Mucosa of descending colon (tissue), 3 donors: Measurements from ENCODE around the gene RRP9. TPM values are rescaled to one million over a fixed set of nuclear protein-coding genes. Genes with fewer than 3 reads are reported as not detected.
A peak's percentile ranks its signal among the peaks of the same experiment; 100 is the strongest.

Experiments
- ATAC-seq: fragments of 200-7000 bp; cut with Tn5 transposase; one replicate; pipeline ENCODE4 v1.9.1; 2020; ENCODE audit warnings: mild to moderate bottlenecking, moderate library complexity
- DNase-seq, 3 donors: peaks; one replicate each; pipeline ENCODE4 v3.0.0-alpha.2; 2020
- H3K36me3 ChIP-seq: fragments of 200-600 bp; one replicate; pipeline ENCODE4 v1.8.0; 2021; ENCODE audit warnings: low read depth, mild to moderate bottlenecking
- H3K4me1 ChIP-seq: fragments of 200-600 bp; one replicate; pipeline ENCODE4 v1.8.0; 2021; ENCODE audit warnings: low read depth, mild to moderate bottlenecking
- H3K4me3 ChIP-seq: fragments of 200-600 bp; one replicate; pipeline ENCODE4 v1.8.0; 2021; ENCODE audit warnings: mild to moderate bottlenecking
- H3K9me3 ChIP-seq: fragments of 200-600 bp; one replicate; pipeline ENCODE4 v1.8.0; 2021; ENCODE audit warnings: mild to moderate bottlenecking
- CTCF ChIP-seq: fragments of 200-600 bp; IDR thresholded peaks from one replicate; pipeline ENCODE4 v1.8.0; 2022; ENCODE audit warnings: antibody characterized with exemption, mild to moderate bottlenecking
- intact Hi-C, 2 donors: fragments of 100-400 bp; cut with DNase I in 1 of 2; cut with micrococcal nuclease in 1 of 2; formaldehyde crosslinking; loops; one replicate each; pipeline versions ENCODE4 v1.11.0 to v1.11.1; 2022; cut with DNase I, micrococcal nuclease
- total RNA-seq, 3 donors: library from RNA; stranded (reverse); fragmentation: NEBNext Ultra II Directional in 2 of 3; extraction: Animal tissue kit (Norgen Biotek cat#: 25700) in 2 of 3; gene quantifications; one replicate each; pipeline versions ENCODE4 v1.2.1 to v1.2.4, GENCODE V29; 2021 to 2023
- donor health status: DM: no; HTN: no; CAD: no; lungs with moderate emphysema.
- donor health status: DM: no; HTN: no; CAD: no.
- donor health status: DM: no; HTN: yes; CAD: no.

The RRP9 gene
- total RNA-seq, 3 donors from 2014 or later = 11.9 to 15.7 (median 15.3) TPM

- TF ChIP-seq CTCF = no peak
- ATAC-seq (no peak), DNase-seq (no peak)
- intact Hi-C loops = no loop called here
- Histone ChIP-seq H3K9me3 (no peaks in the 10 kb centered on the region), H3K36me3 (peaks cover 5% of the 10 kb centered on the region), H3K4me1 (peaks cover 18% of the 10 kb centered on the region), H3K4me3 (no peak overlapping the region)
Measured at GRCh38 chr3:51945031-51945840, 3.5 kb upstream of the RRP9 start.

GRCh38 chr3:51944451-51945021 lies 2.8 kb upstream of the RRP9 start:
- no peak for ATAC-seq
- H3K4me1 ChIP-seq = peaks cover 22% of the 10 kb centered on the region
- intact Hi-C loops = no loop called here
- peaks cover 5% of the 10 kb centered on the region for H3K36me3 ChIP-seq
- TF ChIP-seq CTCF = no peak
- no peak overlapping the region for H3K4me3 ChIP-seq
- H3K9me3 ChIP-seq = no peaks in the 10 kb centered on the region
- no peak for DNase-seq

GRCh38 chr3:51943451-51944391 lies 2.0 kb upstream of the RRP9 start:
- no peak for DNase-seq
- no peak overlapping the region for H3K4me3 ChIP-seq
- peaks cover 5% of the 10 kb centered on the region for H3K36me3 ChIP-seq
- ATAC-seq = no peak
- no peaks in the 10 kb centered on the region for H3K9me3 ChIP-seq
- H3K4me1 ChIP-seq = peaks cover 22% of the 10 kb centered on the region
- no peak for TF ChIP-seq CTCF
- intact Hi-C loops = no loop called here

- peaks cover 5% of the 10 kb centered on the region for H3K36me3 ChIP-seq
- TF ChIP-seq CTCF = no peak
- peaks cover 22% of the 10 kb centered on the region for H3K4me1 ChIP-seq
- peak overlapping the region; percentile 72 for H3K4me3 ChIP-seq
- intact Hi-C loops = no loop called here
- DNase-seq = peak; percentile 69 to 83 (median 80)
- H3K9me3 ChIP-seq = no peaks in the 10 kb centered on the region
- ATAC-seq = peak; percentile 63
Measured at GRCh38 chr3:51942603-51943450, 1.1 kb upstream of the RRP9 start.

- peak overlapping the region; percentile 72 for H3K4me3 ChIP-seq
- DNase-seq (no peak), ATAC-seq (no peak)
- no peaks in the 10 kb centered on the region for H3K9me3 ChIP-seq
- intact Hi-C loops = no loop called here
- H3K4me1 ChIP-seq = peaks cover 22% of the 10 kb centered on the region
- no peak for TF ChIP-seq CTCF
- peaks cover 9% of the 10 kb centered on the region for H3K36me3 ChIP-seq
Measured at GRCh38 chr3:51941463-51941797, 274 bp downstream of the RRP9 start.
